MM.1S (cell line): ENCODE measurements around the gene WRAP73.

Experiments used
- DNase-seq: peaks from one replicate; pipeline ENCODE4 v3.0.0-alpha.2; 2015
- H2AFZ ChIP-seq: fragments of 300-600 bp; sonication (generic); 2 replicates; pipeline ENCODE4 v1.6.0; 2016; ENCODE audit warnings: antibody characterized with exemption, low read length
- H3F3A ChIP-seq: fragments of 300-600 bp; sonication (generic); 2 replicates; pipeline ENCODE4 v1.6.1; 2016; ENCODE audit warnings: mild to moderate bottlenecking, antibody characterized with exemption, low read length, moderate library complexity, mixed read lengths; ENCODE audit not compliant: insufficient read depth
- H3K27ac ChIP-seq: fragments of 300-600 bp; sonication (generic); 2 replicates; pipeline ENCODE4 v1.5.1; 2016; ENCODE audit warnings: mild to moderate bottlenecking, low read length
- H3K27me3 ChIP-seq: fragments of 300-600 bp; sonication (generic); replicated peaks from 2 replicates; pipeline ENCODE4 v1.6.0; 2016; ENCODE audit warnings: low read length; ENCODE audit not compliant: insufficient read depth
- H3K36me3 ChIP-seq: fragments of 300-600 bp; sonication (generic); replicated peaks from 2 replicates; pipeline ENCODE4 v1.6.1; 2016; ENCODE audit warnings: mild to moderate bottlenecking, low read length, mixed read lengths; ENCODE audit not compliant: insufficient read depth
- H3K4me1 ChIP-seq: fragments of 300-600 bp; sonication (generic); 2 replicates; pipeline ENCODE4 v1.6.1; 2016; ENCODE audit warnings: low read length, mixed read lengths
- H3K4me2 ChIP-seq: fragments of 300-600 bp; sonication (generic); 2 replicates; pipeline ENCODE4 v1.6.0; 2016; ENCODE audit warnings: low read depth, low read length
- H3K4me3 ChIP-seq: fragments of 300-600 bp; sonication (generic); 2 replicates; pipeline ENCODE4 v1.5.1; 2016; ENCODE audit warnings: low read length, mixed read lengths
- H3K79me2 ChIP-seq: fragments of 300-600 bp; sonication (generic); 2 replicates; pipeline ENCODE4 v1.6.1; 2016; ENCODE audit warnings: mixed run types, low read length, mixed read lengths
- H3K9ac ChIP-seq: fragments of 300-600 bp; sonication (generic); 2 replicates; pipeline ENCODE4 v1.6.1; 2016; ENCODE audit warnings: low read length, mixed read lengths
- H3K9me2 ChIP-seq: fragments of 300-600 bp; sonication (generic); replicated peaks from 2 replicates; pipeline ENCODE4 v1.6.1; 2016; ENCODE audit warnings: mild to moderate bottlenecking, low read length, mixed read lengths; ENCODE audit not compliant: insufficient read depth
- H3K9me3 ChIP-seq: fragments of 300-600 bp; sonication (generic); replicated peaks from 2 replicates; pipeline ENCODE4 v1.6.1; 2016; ENCODE audit warnings: mild to moderate bottlenecking, low read length, mixed read lengths; ENCODE audit not compliant: insufficient read depth
- H4K20me1 ChIP-seq: fragments of 300-600 bp; sonication (generic); 2 replicates; pipeline ENCODE4 v1.6.1; 2016; ENCODE audit warnings: mild to moderate bottlenecking, low read length, moderate library complexity, mixed read lengths; ENCODE audit not compliant: insufficient read depth
- CTCF ChIP-seq: fragments of 300-600 bp; sonication (generic); IDR thresholded peaks from 2 replicates; pipeline ENCODE4 v1.5.1; 2016; ENCODE audit warnings: antibody characterized with exemption, low read length, mixed read lengths
- EZH2 ChIP-seq: fragments of 300-600 bp; sonication (generic); optimal IDR thresholded peaks from 2 replicates; pipeline ENCODE3; 2017; ENCODE audit warnings: low read depth, mild to moderate bottlenecking, antibody characterized with exemption, low read length, mixed read lengths
- EZH2phosphoT487 ChIP-seq: fragments of 300-600 bp; sonication (generic); IDR thresholded peaks from 2 replicates; pipeline ENCODE4 v1.6.1; 2018; ENCODE audit warnings: antibody characterized with exemption, low read length

Gene WRAP73

GRCh38 chr1:3678361-3679097 is 28.6 kb upstream of the WRAP73 start:
- Histone ChIP-seq H3K36me3 (no peaks in the 10 kb centered on the region), H3K27me3 (no peaks in the 10 kb centered on the region), H3K9me3 (no peaks in the 10 kb centered on the region), H3K79me2 (peaks cover 13% of the 10 kb centered on the region), H3K4me3 (no peak overlapping the region), H3K4me2 (no peak overlapping the region), H3K4me1 (no peaks in the 10 kb centered on the region; the same call in 1 of the 2 replicates), H2AFZ (no peak overlapping the region), H3K9ac (no peak overlapping the region), H4K20me1 (no peaks in the 10 kb centered on the region), H3F3A (no peaks in the 10 kb centered on the region), H3K27ac (no peak overlapping the region), H3K9me2 (no peaks in the 10 kb centered on the region)
- no peak for DNase-seq
- TF ChIP-seq EZH2: no peak
- TF ChIP-seq EZH2phosphoT487: no peak
- no peak for TF ChIP-seq CTCF

- H3K4me1 ChIP-seq: no peaks in the 10 kb centered on the region; the same call in 1 of the 2 replicates
- H3K27ac ChIP-seq: no peak overlapping the region
- H3K9me2 ChIP-seq: no peaks in the 10 kb centered on the region
- TF ChIP-seq CTCF: no peak
- TF ChIP-seq EZH2: no peak
- no peak for TF ChIP-seq EZH2phosphoT487
- no peaks in the 10 kb centered on the region for H4K20me1 ChIP-seq
- no peak overlapping the region for H3K4me2 ChIP-seq
- DNase-seq: no peak
- no peak overlapping the region for H3K9ac ChIP-seq
- H3K27me3 ChIP-seq: no peaks in the 10 kb centered on the region
- no peak overlapping the region for H3K4me3 ChIP-seq
- H3K79me2 ChIP-seq: peaks cover 23% of the 10 kb centered on the region
- H2AFZ ChIP-seq: no peak overlapping the region
- no peaks in the 10 kb centered on the region for H3K9me3 ChIP-seq
- H3K36me3 ChIP-seq: no peaks in the 10 kb centered on the region
- no peaks in the 10 kb centered on the region for H3F3A ChIP-seq
Measured at GRCh38 chr1:3677484-3677883, 27.6 kb upstream of the WRAP73 start.

- Histone ChIP-seq H4K20me1 (no peaks in the 10 kb centered on the region), H3F3A (no peaks in the 10 kb centered on the region), H3K9me2 (no peaks in the 10 kb centered on the region), H3K27me3 (no peaks in the 10 kb centered on the region), H3K79me2 (peaks cover 27% of the 10 kb centered on the region), H3K27ac (no peak overlapping the region), H3K4me2 (no peak overlapping the region), H3K9ac (no peak overlapping the region), H3K36me3 (no peaks in the 10 kb centered on the region), H3K4me1 (no peaks in the 10 kb centered on the region; the same call in 1 of the 2 replicates), H2AFZ (no peak overlapping the region), H3K9me3 (no peaks in the 10 kb centered on the region), H3K4me3 (no peak overlapping the region)
- TF ChIP-seq EZH2 (no peak), CTCF (no peak), EZH2phosphoT487 (no peak)
- DNase-seq: no peak
Measured at GRCh38 chr1:3676581-3677470, 26.9 kb upstream of the WRAP73 start.
